ENCODE results near the gene MFAP2. TPM values are rescaled to one million over a fixed set of nuclear protein-coding genes. Genes with fewer than 3 reads are reported as not detected.

Gene MFAP2
- total RNA-seq, result 1 to 10 TPM; 1.4 to 6.0 TPM

GRCh38 chr1:16980473-16981268, at the start of gene MFAP2:
TSS of gene MFAP2 (minus strand) at chr1:16980620. CDS start at chr1:16978273, 2,347 bp downstream.
- peak within 1 kb of the TSS; percentile 28 for H3K27ac ChIP-seq
- DNase-seq, result no peak
- no peaks in the 10 kb centered on the region for H3K9me3 ChIP-seq
- intact Hi-C loops (cut with DNase I), result no loop called here
- peaks cover 11% of the 10 kb centered on the region for H3K27me3 ChIP-seq
- H3K36me3 ChIP-seq, result no peaks in the 10 kb centered on the region
- TF ChIP-seq CTCF (IDR thresholded peaks at IDR 0.05), result no peak
- no peaks in the 10 kb centered on the region for H3K4me1 ChIP-seq
- H3K9ac ChIP-seq (ENCODE audit: low read depth in 2 of 2, low read length in 2 of 2), result peak within 1 kb of the TSS in 1 of 2 donors; percentile 24
- H3K4me3 ChIP-seq, result peak within 1 kb of the TSS; percentile 20

GRCh38 chr1:17030206-17030605, 49.8 kb upstream of the MFAP2 start:
- H3K9me3 ChIP-seq, result no peaks in the 10 kb centered on the region
- no peak for TF ChIP-seq CTCF (IDR thresholded peaks at IDR 0.05)
- no peaks in the 10 kb centered on the region for H3K4me1 ChIP-seq
- H3K4me3 ChIP-seq, result no peak overlapping the region
- intact Hi-C loops (cut with DNase I), result no loop called here
- no peak for DNase-seq
- H3K27ac ChIP-seq, result no peak overlapping the region
- H3K9ac ChIP-seq (ENCODE audit: low read depth in 2 of 2, low read length in 2 of 2), result no peak overlapping the region
- no peaks in the 10 kb centered on the region for H3K27me3 ChIP-seq
- H3K36me3 ChIP-seq, result peaks cover 20% of the 10 kb centered on the region

- no peak overlapping the region for H3K9ac ChIP-seq (ENCODE audit: low read depth in 2 of 2, low read length in 2 of 2)
- no peaks in the 10 kb centered on the region for H3K27me3 ChIP-seq
- H3K27ac ChIP-seq, result no peak overlapping the region
- TF ChIP-seq CTCF (IDR thresholded peaks at IDR 0.05), result no peak
- H3K4me3 ChIP-seq, result no peak overlapping the region
- no peaks in the 10 kb centered on the region for H3K9me3 ChIP-seq
- intact Hi-C loops (cut with DNase I), result no loop called here
- no peak for DNase-seq
- H3K4me1 ChIP-seq, result no peaks in the 10 kb centered on the region
- peaks cover 20% of the 10 kb centered on the region for H3K36me3 ChIP-seq
Observed at GRCh38 chr1:17028662-17029188, 48.3 kb upstream of the MFAP2 start.

GRCh38 chr1:17027900-17028299, 47.5 kb upstream of the MFAP2 start:
- intact Hi-C loops (cut with DNase I), result no loop called here

GRCh38 chr1:17027403-17027802, 47.0 kb upstream of the MFAP2 start:
- no peaks in the 10 kb centered on the region for H3K27me3 ChIP-seq
- no peak for TF ChIP-seq CTCF (IDR thresholded peaks at IDR 0.05)
- intact Hi-C loops (cut with DNase I), result no loop called here
- H3K4me3 ChIP-seq, result no peak overlapping the region
- H3K27ac ChIP-seq, result no peak overlapping the region
- H3K9ac ChIP-seq (ENCODE audit: low read depth in 2 of 2, low read length in 2 of 2), result no peak overlapping the region
- H3K4me1 ChIP-seq, result no peaks in the 10 kb centered on the region
- H3K36me3 ChIP-seq, result peaks cover 24% of the 10 kb centered on the region
- DNase-seq, result no peak
- H3K9me3 ChIP-seq, result no peaks in the 10 kb centered on the region

More at GRCh38 chr1:17027900-17028299, 47.5 kb upstream of the MFAP2 start:
- Histone ChIP-seq H3K27ac (no peak overlapping the region), H3K4me1 (no peaks in the 10 kb centered on the region), H3K36me3 (peaks cover 20% of the 10 kb centered on the region), H3K4me3 (no peak overlapping the region), H3K9ac (ENCODE audit: low read depth in 2 of 2, low read length in 2 of 2) (no peak overlapping the region), H3K27me3 (no peaks in the 10 kb centered on the region), H3K9me3 (no peaks in the 10 kb centered on the region)
- no peak for TF ChIP-seq CTCF (IDR thresholded peaks at IDR 0.05)
- DNase-seq, result no peak

Measured in colonic mucosa (tissue), 4 donors.